IMR-90 (cell line): ENCODE results near the gene SRXN1. TPM values are rescaled to one million over a fixed set of nuclear protein-coding genes. Genes with fewer than 3 reads are reported as not detected.

Experiments used
- ATAC-seq: fragments of 200-7000 bp; cut with Tn5 transposase; 2 replicates; pipeline ENCODE4 v1.9.1; 2020; ENCODE audit warnings: low read depth, mild to moderate bottlenecking, moderate library complexity
- BruUV-seq: library from RNA; stranded (reverse); fragments of 400-500 nt; replicated peaks from 2 replicates; lab custom pipeline; 2021; lab: Mats Ljungman, UMichigan
- CTCF ChIA-PET: fragments of 300-600 bp; formaldehyde crosslinking; extraction: SDS; loops from one replicate; lab custom pipeline; 2021; ENCODE audit warnings: antibody characterized with exemption; lab: Yijun Ruan, JAX
- POLR2A ChIA-PET: fragments of 300-600 bp; sonication (Branson Sonifier 250); formaldehyde crosslinking; loops from one replicate; lab custom pipeline; 2022; ENCODE audit warnings: antibody characterized with exemption; ENCODE audit not compliant: unreplicated experiment; lab: Charles Lee
- DNase-seq: peaks from one replicate; pipeline ENCODE4 v3.0.0; 2013
- H2AFZ ChIP-seq: replicated peaks from 2 replicates; pipeline ENCODE3; 2013; ENCODE audit warnings: low read length, mild to moderate bottlenecking; ENCODE audit not compliant: poor library complexity
- H2AK5ac ChIP-seq: 2 replicates; pipeline ENCODE4 v1.6.1; 2013; ENCODE audit warnings: low read depth, low read length, inconsistent platforms
- H2AK9ac ChIP-seq: replicated peaks from 2 replicates; pipeline ENCODE3; 2013; ENCODE audit warnings: mild to moderate bottlenecking, low read depth, low read length, moderate library complexity; ENCODE audit not compliant: poor library complexity
- H2BK120ac ChIP-seq: 2 replicates; pipeline ENCODE4 v1.6.1; 2013; ENCODE audit warnings: low read depth, low read length, inconsistent platforms
- H2BK15ac ChIP-seq: 3 replicates; pipeline ENCODE4 v1.6.1; 2013; ENCODE audit warnings: low read depth, low read length, inconsistent platforms
- H2BK20ac ChIP-seq: 2 replicates; pipeline ENCODE4 v1.6.1; 2013; ENCODE audit warnings: low read depth, mild to moderate bottlenecking, inconsistent platforms, low read length, moderate library complexity
- H2BK5ac ChIP-seq: 2 replicates; pipeline ENCODE4 v1.6.1; 2013; ENCODE audit warnings: mild to moderate bottlenecking, low read depth, low read length, inconsistent platforms; ENCODE audit not compliant: poor library complexity, severe bottlenecking
- H3K14ac ChIP-seq: replicated peaks from 2 replicates; pipeline ENCODE4 v1.6.1; 2013; ENCODE audit warnings: low read depth, low read length, inconsistent platforms
- H3K18ac ChIP-seq: 2 replicates; pipeline ENCODE4 v1.6.1; 2013; ENCODE audit warnings: low read depth, low read length, control low read depth
- H3K23ac ChIP-seq: 2 replicates; pipeline ENCODE4 v1.6.1; 2013; ENCODE audit warnings: low read depth, low read length, inconsistent platforms
- H3K27ac ChIP-seq: 2 replicates; pipeline ENCODE4 v1.5.1; 2013; ENCODE audit warnings: mild to moderate bottlenecking, control low read depth, low read length; ENCODE audit not compliant: insufficient read depth
- H3K27me3 ChIP-seq: 2 replicates; pipeline ENCODE4 v1.6.1; 2013; ENCODE audit warnings: low read length; ENCODE audit not compliant: control insufficient read depth, insufficient read depth
- H3K36me3 ChIP-seq: 2 replicates; pipeline ENCODE4 v1.6.1; 2013; ENCODE audit warnings: low read length, mixed read lengths; ENCODE audit not compliant: control insufficient read depth, insufficient read depth
- H3K4ac ChIP-seq: 2 replicates; pipeline ENCODE4 v1.6.1; 2013; ENCODE audit warnings: low read depth, low read length, inconsistent platforms
- H3K4me1 ChIP-seq: 2 replicates; pipeline ENCODE4 v1.6.1; 2013; ENCODE audit warnings: low read length, mixed read lengths; ENCODE audit not compliant: control insufficient read depth, insufficient read depth
- H3K4me2 ChIP-seq: 2 replicates; pipeline ENCODE4 v1.6.1; 2013; ENCODE audit warnings: low read depth, mild to moderate bottlenecking, control low read depth, low read length, moderate library complexity
- H3K4me3 ChIP-seq: 2 replicates; pipeline ENCODE4 v1.5.1; 2013; ENCODE audit warnings: low read depth, mild to moderate bottlenecking, control low read depth, low read length, moderate library complexity; ENCODE audit not compliant: insufficient read depth
- H3K56ac ChIP-seq: 2 replicates; pipeline ENCODE4 v1.6.1; 2013; ENCODE audit warnings: low read length, inconsistent platforms; ENCODE audit not compliant: insufficient read depth; ENCODE audit errors: extremely low read depth
- H3K79me1 ChIP-seq, 2 experiments: 2 replicates each; pipeline ENCODE4 v1.6.1; 2013; ENCODE audit warnings: low read length in 2 of 2, inconsistent platforms in 1 of 2, low read depth in 1 of 2
- H3K9ac ChIP-seq: 2 replicates; pipeline ENCODE4 v1.6.1; 2013; ENCODE audit warnings: low read depth, low read length, control low read depth
- H3K9me1 ChIP-seq: 2 replicates; pipeline ENCODE4 v1.6.1; 2013; ENCODE audit warnings: low read length, inconsistent platforms; ENCODE audit not compliant: insufficient read depth
- H3K9me3 ChIP-seq: 2 replicates; pipeline ENCODE4 v1.6.1; 2013; ENCODE audit warnings: low read length; ENCODE audit not compliant: control insufficient read depth, insufficient read depth
- H4K20me1 ChIP-seq: 2 replicates; pipeline ENCODE4 v1.6.1; 2013; ENCODE audit warnings: low read length, inconsistent platforms; ENCODE audit not compliant: insufficient read depth
- H4K5ac ChIP-seq: 2 replicates; pipeline ENCODE4 v1.6.1; 2013; ENCODE audit warnings: mild to moderate bottlenecking, low read depth, low read length, control low read depth
- H4K8ac ChIP-seq, 2 experiments: 2 replicates each; pipeline ENCODE4 v1.6.1; 2013; ENCODE audit warnings: low read depth in 2 of 2, low read length in 2 of 2, control low read depth in 1 of 2, inconsistent platforms in 1 of 2
- H4K91ac ChIP-seq: 2 replicates; pipeline ENCODE4 v1.6.1; 2013; ENCODE audit warnings: low read depth, low read length, inconsistent platforms; ENCODE audit not compliant: insufficient read depth
- BHLHE40 ChIP-seq: fragments of 150-350 bp; IDR thresholded peaks from 2 replicates; pipeline ENCODE4 v1.6.1; 2016; ENCODE audit warnings: mild to moderate bottlenecking, low read depth, low read length
- CTCF ChIP-seq: conservative IDR thresholded peaks from 2 replicates; pipeline ENCODE4 v1.5.1; 2012; ENCODE audit warnings: mild to moderate bottlenecking, low read depth, low read length, improper control_type of control experiment
- FOS ChIP-seq: fragments of 150-350 bp; IDR thresholded peaks from 2 replicates; pipeline ENCODE4 v1.6.1; 2016; ENCODE audit warnings: low read depth, low read length
- MAFK ChIP-seq: IDR thresholded peaks from 2 replicates; pipeline ENCODE4 v1.6.1; 2012; ENCODE audit warnings: low read depth, low read length, improper control_type of control experiment
- RFX5 ChIP-seq: IDR thresholded peaks from 2 replicates; pipeline ENCODE4 v1.8.0; 2012; ENCODE audit warnings: low read depth, mild to moderate bottlenecking, low read length, moderate library complexity
- SMC3 ChIP-seq: fragments of 150-350 bp; IDR thresholded peaks from 2 replicates; pipeline ENCODE4 v1.6.1; 2016; ENCODE audit warnings: low read depth, mild to moderate bottlenecking, antibody characterized with exemption, low read length, moderate library complexity
- WGBS, 2 experiments: methylation state at CpG; one replicate each; pipeline versions ENCODE4 v1.1.5 to v1.1.7; 2013; ENCODE audit warnings: missing lambda C conversion rate in 2 of 2; ENCODE audit not compliant: insufficient read length in 1 of 2; ENCODE audit errors: extremely low coverage in 2 of 2; 5-methylcytosine and 5-hydroxymethylcytosine counted together
- dilution Hi-C: fragments of 300-500 bp; cut with HindIII; formaldehyde crosslinking; loops from one replicate; pipeline ENCODE4 v1.14.3; 2018; ENCODE audit warnings: low sequenced_read_pairs; ENCODE audit not compliant: unreplicated experiment
- in situ Hi-C: fragments of 300-500 bp; cut with MboI; formaldehyde crosslinking; loops from 3 replicates; pipeline ENCODE4 v1.14.3; 2019; ENCODE audit warnings: low sequenced_read_pairs, inconsistent platforms, mixed read lengths
- intact Hi-C: fragments of 100-400 bp; cut with micrococcal nuclease; formaldehyde crosslinking; loops from 2 replicates; pipeline ENCODE4 v1.10.0; 2022
- polyA plus RNA-seq, 3 experiments: library from polyadenylated mRNA; depleted of rRNA; stranded (reverse); fragments of >200 nt; gene quantifications; 2 replicates each; pipeline ENCODE4 v1.2.3, GENCODE V29; 2012; ENCODE audit warnings: low replicate concordance in 1 of 3
- total RNA-seq: library from RNA; depleted of rRNA; stranded (reverse); fragments of >200 nt; gene quantifications from 2 replicates; pipeline ENCODE4 v1.2.3, GENCODE V29; 2012
- TF ChIP-seq, protein P1 (sequence below): fragments of 150-350 bp; IDR thresholded peaks from 2 replicates; pipeline ENCODE4 v1.6.1; 2017; ENCODE audit warnings: mild to moderate bottlenecking, antibody characterized with exemption, low read length, low read depth
- TF ChIP-seq, protein P2 (sequence below): fragments of 150-350 bp; IDR thresholded peaks from 2 replicates; pipeline ENCODE4 v1.6.1; 2016; ENCODE audit warnings: low read depth, mild to moderate bottlenecking, low read length, moderate library complexity, borderline replicate concordance

Gene SRXN1
- total and polyA plus RNA-seq, 2 of the 4 experiments (the other 2 are of a cell fraction), result 51.2 to 71.2 TPM

- no peaks in the 10 kb centered on the region for H3K36me3 ChIP-seq
- dilution Hi-C loops, result no loop called here
- no peaks in the 10 kb centered on the region for H3K9me3 ChIP-seq
- intact Hi-C loops, result no loop called here
- in situ Hi-C loops, result no loop called here
- DNase-seq (no peak), ATAC-seq (no peak)
- no peak overlapping the region for H3K4ac ChIP-seq
- H3K4me1 ChIP-seq, result no peaks in the 10 kb centered on the region
- H3K9me1 ChIP-seq, result no peaks in the 10 kb centered on the region
- no peak for TF ChIP-seq SMC3
- TF ChIP-seq RFX5, result no peak
- no peak for TF ChIP-seq MAFK
- TF ChIP-seq BHLHE40, result no peak
- TF ChIP-seq CTCF, result no peak
- TF ChIP-seq, protein P1, sequence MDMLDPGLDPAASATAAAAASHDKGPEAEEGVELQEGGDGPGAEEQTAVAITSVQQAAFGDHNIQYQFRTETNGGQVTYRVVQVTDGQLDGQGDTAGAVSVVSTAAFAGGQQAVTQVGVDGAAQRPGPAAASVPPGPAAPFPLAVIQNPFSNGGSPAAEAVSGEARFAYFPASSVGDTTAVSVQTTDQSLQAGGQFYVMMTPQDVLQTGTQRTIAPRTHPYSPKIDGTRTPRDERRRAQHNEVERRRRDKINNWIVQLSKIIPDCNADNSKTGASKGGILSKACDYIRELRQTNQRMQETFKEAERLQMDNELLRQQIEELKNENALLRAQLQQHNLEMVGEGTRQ, result no peak
- TF ChIP-seq, protein P2, sequence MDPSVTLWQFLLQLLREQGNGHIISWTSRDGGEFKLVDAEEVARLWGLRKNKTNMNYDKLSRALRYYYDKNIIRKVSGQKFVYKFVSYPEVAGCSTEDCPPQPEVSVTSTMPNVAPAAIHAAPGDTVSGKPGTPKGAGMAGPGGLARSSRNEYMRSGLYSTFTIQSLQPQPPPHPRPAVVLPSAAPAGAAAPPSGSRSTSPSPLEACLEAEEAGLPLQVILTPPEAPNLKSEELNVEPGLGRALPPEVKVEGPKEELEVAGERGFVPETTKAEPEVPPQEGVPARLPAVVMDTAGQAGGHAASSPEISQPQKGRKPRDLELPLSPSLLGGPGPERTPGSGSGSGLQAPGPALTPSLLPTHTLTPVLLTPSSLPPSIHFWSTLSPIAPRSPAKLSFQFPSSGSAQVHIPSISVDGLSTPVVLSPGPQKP, result no peak
- TF ChIP-seq FOS, result no peak
- ChIA-PET CTCF (interaction anchor here (0.6 kb wide), 1 partner anchor 119 kb away, joined by 7 read pairs; no protein-coding TSS in a partner anchor), POLR2A (no interaction called here)
- H2BK120ac ChIP-seq, result no peak overlapping the region
- no peak overlapping the region for H2BK5ac ChIP-seq
- no peaks in the 10 kb centered on the region for H4K20me1 ChIP-seq
- peaks cover 39% of the 10 kb centered on the region for H3K27me3 ChIP-seq
- H3K4me2 ChIP-seq, result no peak overlapping the region
- H2AK9ac ChIP-seq, result no peak overlapping the region
- H3K79me1 ChIP-seq, result no peaks in the 10 kb centered on the region
- H3K18ac ChIP-seq, result no peak overlapping the region
- H4K8ac ChIP-seq, result no peak overlapping the region
- no peak overlapping the region for H2AFZ ChIP-seq
- H3K23ac ChIP-seq, result no peak overlapping the region
- H2BK15ac ChIP-seq, result no peak overlapping the region
- no peak overlapping the region for H3K4me3 ChIP-seq
- H3K14ac ChIP-seq, result no peak overlapping the region
- no peak overlapping the region for H4K5ac ChIP-seq
- no peak overlapping the region for H4K91ac ChIP-seq
- no peak overlapping the region for H3K27ac ChIP-seq
- no TSS peak for BruUV-seq
- no peak overlapping the region for H3K56ac ChIP-seq
- no peak overlapping the region for H2BK20ac ChIP-seq
- no CpG with 5 or more reads among the region's 2 CpGs for WGBS, 2 experiments
- H3K9ac ChIP-seq, result no peak overlapping the region
- H2AK5ac ChIP-seq, result no peak overlapping the region
Observed at GRCh38 chr20:637559-637958, 15.4 kb downstream of the SRXN1 start.
